HG03439 (cell line): ENCODE data around the gene FAM118A.
"Not testable (repeated sequence)": the region's sequence is repeated elsewhere in the genome, so short reads cannot be mapped to it uniquely, and the experiment has no call there.

Experiments used
- ATAC-seq: cut with Tn5 transposase; IDR thresholded peaks from one replicate; pipeline ENCODE4 v1.9.1; 2021; ENCODE audit warnings: mild to moderate bottlenecking, moderate library complexity; ENCODE audit not compliant: unreplicated experiment

Gene FAM118A

DNA sequence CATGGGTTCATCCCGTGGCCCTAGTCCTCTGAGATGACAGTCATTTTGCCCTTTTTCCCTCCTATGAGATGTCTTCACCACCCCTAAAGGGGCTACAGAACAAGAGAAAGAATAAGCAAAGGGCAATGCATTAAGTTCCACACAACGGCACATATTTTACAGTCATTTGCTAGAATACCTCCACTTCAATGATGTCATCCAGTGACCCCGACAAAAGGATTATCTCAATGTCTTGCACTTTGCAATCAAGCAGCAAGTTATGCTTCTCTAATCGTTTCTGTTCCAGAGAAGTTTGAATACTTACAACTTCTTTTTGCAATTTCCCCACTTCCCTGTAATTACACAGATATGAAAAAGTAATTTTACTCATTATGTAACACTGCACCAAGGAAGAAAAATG is 49.9 kb downstream of the FAM118A start:
- no peak for ATAC-seq

DNA sequence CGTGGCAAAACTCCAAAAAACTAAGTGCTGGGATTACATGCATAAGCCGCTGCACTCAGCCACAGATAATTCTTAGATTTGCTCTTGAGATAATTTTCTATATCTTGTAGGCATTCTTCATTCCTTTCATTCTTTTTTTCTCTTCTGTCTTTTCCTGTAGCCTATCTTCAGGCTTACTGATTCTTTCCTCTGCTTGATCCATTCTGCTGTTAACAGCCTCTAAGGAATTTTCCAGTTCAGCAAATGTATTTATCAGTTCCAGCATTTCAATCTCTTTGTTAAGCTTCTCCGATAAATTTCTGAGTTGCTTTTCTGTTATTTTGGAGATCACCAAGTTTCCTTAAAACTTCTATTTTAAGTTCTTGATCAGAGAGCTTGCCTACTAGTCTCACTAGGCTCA is 57.0 kb downstream of the FAM118A start:
- ATAC-seq = no peak

DNA sequence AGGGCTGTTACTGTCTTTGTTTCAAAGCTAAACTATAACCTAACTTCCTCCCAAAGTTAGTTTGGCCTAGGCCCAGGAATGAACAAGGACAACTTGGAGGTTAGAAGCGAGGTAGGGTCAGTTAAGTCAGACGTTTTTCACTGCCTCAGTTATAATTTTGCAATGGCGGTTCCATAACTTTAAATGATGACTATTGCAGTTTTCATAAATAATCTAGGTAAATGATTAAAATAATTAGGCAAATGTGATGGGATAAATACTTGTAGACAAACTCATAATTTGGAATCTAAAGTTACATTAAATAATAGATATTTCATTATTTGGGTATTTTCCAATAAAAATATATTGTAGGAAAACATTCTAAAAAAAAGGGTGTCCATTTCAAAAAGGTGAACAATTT is 63.9 kb downstream of the FAM118A start:
- not testable (repeated sequence) for ATAC-seq

DNA sequence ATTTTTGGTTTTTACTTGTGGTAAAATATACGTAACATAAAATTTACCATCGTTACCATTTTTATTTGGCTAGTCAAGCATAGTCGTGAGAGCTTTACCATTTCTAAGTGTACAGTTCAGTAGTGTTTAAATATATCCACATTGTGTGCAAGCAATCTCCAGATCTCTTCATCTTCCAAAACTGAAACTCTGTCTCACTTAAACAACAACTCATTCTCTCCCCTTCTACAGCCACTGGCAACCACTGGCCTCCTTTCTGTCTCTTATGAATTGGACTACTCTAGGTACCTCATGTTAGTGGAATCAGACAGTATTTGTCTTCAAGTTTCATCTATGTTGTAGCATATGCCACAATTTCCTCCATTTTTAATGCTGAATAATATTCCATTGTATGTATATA is 66.3 kb downstream of the FAM118A start:
- ATAC-seq = no peak

GRCh38 chr22:45376703-45377102 is 67.0 kb downstream of the FAM118A start:
- ATAC-seq = no peak

- no peak for ATAC-seq
Measured at GRCh38 chr22:45381348-45381747, 71.6 kb downstream of the FAM118A start.

- ATAC-seq = no peak
Measured at GRCh38 chr22:45389546-45389945, 79.8 kb downstream of the FAM118A start.
